Measurements from ENCODE around the gene GRID1.

GRCh38 chr10:86053675-86054074 is 312.9 kb downstream of the GRID1 start:
- TF ChIP-seq CTCF (IDR thresholded peaks at IDR 0.05) (no peak), POLR2A (IDR thresholded peaks at IDR 0.05) (no peak)

Data from Peyer's patch (tissue), 4 donors.